Measurements from ENCODE around the gene ESPL1.

DNA sequence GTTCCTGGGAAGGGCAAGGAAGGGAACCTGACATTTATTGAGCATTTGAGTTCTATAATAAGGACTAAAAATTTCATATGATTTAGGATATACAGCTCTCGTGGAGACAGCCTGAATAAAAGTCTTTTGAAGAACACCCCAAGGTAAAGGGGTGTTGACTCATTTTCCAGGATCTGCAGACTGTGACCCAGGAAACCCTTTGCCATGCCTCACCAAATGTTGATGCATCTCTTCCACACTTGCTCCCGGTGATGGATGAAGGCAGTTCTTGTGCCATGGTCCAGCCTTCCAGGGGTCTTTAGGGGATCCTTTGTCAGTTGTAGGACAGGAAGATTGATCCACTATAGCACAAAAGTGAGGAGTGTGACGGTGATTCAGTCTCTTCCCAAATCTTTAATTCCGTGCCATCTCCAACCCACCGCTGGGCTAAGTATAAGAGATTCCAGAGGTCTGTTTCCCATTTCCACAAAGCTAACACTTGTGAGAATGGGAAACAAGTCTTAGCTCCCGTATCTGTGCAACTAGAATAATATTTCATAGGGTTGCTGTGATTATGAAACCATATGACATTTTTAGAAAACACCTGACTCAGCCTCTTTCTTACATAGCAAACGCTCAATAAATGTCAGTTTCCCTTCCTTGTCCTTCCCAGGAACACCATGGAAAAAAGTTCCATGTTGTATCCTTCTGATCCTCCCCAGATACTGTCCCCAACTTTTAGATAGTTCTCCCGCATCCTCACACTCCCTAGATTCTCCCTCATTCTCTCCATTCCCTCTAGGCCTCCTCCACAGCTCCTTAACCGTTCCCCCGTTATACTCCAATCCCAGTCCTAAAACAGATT, 52.5 kb downstream of the ESPL1 start:
- TF ChIP-seq, protein P1, sequence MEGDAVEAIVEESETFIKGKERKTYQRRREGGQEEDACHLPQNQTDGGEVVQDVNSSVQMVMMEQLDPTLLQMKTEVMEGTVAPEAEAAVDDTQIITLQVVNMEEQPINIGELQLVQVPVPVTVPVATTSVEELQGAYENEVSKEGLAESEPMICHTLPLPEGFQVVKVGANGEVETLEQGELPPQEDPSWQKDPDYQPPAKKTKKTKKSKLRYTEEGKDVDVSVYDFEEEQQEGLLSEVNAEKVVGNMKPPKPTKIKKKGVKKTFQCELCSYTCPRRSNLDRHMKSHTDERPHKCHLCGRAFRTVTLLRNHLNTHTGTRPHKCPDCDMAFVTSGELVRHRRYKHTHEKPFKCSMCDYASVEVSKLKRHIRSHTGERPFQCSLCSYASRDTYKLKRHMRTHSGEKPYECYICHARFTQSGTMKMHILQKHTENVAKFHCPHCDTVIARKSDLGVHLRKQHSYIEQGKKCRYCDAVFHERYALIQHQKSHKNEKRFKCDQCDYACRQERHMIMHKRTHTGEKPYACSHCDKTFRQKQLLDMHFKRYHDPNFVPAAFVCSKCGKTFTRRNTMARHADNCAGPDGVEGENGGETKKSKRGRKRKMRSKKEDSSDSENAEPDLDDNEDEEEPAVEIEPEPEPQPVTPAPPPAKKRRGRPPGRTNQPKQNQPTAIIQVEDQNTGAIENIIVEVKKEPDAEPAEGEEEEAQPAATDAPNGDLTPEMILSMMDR (IDR thresholded peaks at IDR 0.05): no peak
- TF ChIP-seq, protein P2, sequence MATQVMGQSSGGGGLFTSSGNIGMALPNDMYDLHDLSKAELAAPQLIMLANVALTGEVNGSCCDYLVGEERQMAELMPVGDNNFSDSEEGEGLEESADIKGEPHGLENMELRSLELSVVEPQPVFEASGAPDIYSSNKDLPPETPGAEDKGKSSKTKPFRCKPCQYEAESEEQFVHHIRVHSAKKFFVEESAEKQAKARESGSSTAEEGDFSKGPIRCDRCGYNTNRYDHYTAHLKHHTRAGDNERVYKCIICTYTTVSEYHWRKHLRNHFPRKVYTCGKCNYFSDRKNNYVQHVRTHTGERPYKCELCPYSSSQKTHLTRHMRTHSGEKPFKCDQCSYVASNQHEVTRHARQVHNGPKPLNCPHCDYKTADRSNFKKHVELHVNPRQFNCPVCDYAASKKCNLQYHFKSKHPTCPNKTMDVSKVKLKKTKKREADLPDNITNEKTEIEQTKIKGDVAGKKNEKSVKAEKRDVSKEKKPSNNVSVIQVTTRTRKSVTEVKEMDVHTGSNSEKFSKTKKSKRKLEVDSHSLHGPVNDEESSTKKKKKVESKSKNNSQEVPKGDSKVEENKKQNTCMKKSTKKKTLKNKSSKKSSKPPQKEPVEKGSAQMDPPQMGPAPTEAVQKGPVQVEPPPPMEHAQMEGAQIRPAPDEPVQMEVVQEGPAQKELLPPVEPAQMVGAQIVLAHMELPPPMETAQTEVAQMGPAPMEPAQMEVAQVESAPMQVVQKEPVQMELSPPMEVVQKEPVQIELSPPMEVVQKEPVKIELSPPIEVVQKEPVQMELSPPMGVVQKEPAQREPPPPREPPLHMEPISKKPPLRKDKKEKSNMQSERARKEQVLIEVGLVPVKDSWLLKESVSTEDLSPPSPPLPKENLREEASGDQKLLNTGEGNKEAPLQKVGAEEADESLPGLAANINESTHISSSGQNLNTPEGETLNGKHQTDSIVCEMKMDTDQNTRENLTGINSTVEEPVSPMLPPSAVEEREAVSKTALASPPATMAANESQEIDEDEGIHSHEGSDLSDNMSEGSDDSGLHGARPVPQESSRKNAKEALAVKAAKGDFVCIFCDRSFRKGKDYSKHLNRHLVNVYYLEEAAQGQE (IDR thresholded peaks at IDR 0.05; ENCODE audit: insufficient read depth in 1 of 2, low read depth in 2 of 2, low read length in 1 of 2): no peak
- TF ChIP-seq TCF7L2 (IDR thresholded peaks at IDR 0.05; ENCODE audit: low read depth, low read length) (no peak), SIN3A (IDR thresholded peaks at IDR 0.05; ENCODE audit: borderline replicate concordance, insufficient read depth, low read depth, low read length) (no peak), POLR2AphosphoS5 (IDR thresholded peaks at IDR 0.05; ENCODE audit: low read depth, low read length) (no peak)

Measured in Panc1 (cell line).